Measurements from ENCODE around the gene DIP2B. TPM values are rescaled to one million over a fixed set of nuclear protein-coding genes. Genes with fewer than 3 reads are reported as not detected.
A peak's percentile ranks its signal among the peaks of the same experiment; 100 is the strongest.

The DIP2B gene
- total and polyA plus RNA-seq, 2 of the 13 experiments (the other 11 are each of a cell fraction or from before 2014, with no cell fraction given) = 32.1 to 35.8 TPM

DNA sequence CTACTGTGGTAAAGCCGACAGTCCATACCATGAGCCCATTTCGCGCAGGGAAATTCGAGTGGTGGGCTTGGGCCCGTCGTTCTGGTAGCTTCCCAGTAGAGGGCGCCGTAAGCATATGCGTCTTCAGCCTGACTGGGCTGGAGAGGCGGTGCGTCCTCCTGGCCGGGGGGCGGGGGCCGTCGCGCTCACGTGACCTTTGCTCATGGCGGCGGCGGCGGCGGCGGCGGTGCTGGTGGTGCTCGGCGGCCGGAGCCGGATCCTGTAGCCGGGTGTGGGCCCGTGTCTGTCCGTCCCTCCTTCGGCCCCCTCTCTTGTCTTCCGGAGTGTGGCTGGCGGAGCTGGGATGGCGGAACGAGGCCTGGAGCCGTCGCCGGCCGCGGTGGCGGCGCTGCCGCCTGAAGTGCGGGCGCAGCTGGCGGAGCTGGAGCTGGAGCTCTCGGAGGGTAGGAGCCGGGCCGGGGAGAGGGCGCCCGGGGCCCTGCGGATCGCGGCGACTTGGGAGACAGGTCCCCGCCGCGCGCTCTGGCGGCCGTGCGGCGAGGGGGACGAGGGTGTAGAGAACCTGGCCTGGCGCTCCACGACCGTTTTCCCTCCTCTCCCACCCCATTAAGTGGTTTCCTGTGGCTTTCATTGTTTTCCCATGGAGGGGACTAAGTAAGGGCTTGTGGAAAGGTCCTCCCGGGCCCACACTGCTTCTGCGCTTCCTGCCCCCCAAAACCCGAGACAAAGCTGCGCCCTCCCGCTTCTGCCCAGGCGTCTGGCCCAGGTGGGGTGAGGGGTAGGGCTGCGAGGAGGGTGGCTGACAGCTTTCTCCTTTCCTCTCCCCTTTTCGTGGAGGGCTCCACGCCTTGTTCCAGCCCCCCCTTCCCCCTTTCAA lies at the start of gene DIP2B (continued):
- TF ChIP-seq, protein P1, sequence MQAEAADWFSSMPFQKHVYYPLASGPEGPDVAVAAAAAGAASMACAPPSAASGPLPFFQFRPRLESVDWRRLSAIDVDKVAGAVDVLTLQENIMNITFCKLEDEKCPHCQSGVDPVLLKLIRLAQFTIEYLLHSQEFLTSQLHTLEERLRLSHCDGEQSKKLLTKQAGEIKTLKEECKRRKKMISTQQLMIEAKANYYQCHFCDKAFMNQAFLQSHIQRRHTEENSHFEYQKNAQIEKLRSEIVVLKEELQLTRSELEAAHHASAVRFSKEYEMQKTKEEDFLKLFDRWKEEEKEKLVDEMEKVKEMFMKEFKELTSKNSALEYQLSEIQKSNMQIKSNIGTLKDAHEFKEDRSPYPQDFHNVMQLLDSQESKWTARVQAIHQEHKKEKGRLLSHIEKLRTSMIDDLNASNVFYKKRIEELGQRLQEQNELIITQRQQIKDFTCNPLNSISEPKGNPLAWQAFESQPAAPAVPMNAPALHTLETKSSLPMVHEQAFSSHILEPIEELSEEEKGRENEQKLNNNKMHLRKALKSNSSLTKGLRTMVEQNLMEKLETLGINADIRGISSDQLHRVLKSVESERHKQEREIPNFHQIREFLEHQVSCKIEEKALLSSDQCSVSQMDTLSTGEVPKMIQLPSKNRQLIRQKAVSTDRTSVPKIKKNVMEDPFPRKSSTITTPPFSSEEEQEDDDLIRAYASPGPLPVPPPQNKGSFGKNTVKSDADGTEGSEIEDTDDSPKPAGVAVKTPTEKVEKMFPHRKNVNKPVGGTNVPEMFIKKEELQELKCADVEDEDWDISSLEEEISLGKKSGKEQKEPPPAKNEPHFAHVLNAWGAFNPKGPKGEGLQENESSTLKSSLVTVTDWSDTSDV (CRISPR knock-in tag; IDR thresholded peaks at IDR 0.05) = no peak
- no peak; the same call in 1 of the 2 replicates for TF ChIP-seq HDAC2 (CRISPR knock-in tag; IDR thresholded peaks at IDR 0.05)
- TF ChIP-seq, protein P2, sequence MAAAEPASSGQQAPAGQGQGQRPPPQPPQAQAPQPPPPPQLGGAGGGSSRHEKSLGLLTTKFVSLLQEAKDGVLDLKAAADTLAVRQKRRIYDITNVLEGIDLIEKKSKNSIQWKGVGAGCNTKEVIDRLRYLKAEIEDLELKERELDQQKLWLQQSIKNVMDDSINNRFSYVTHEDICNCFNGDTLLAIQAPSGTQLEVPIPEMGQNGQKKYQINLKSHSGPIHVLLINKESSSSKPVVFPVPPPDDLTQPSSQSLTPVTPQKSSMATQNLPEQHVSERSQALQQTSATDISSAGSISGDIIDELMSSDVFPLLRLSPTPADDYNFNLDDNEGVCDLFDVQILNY (CRISPR knock-in tag; conservative IDR thresholded peaks at IDR 0.05) = no peak
- peak; percentile 64; the same call in 1 of the 2 replicates for TF ChIP-seq SOX5 (CRISPR knock-in tag; IDR thresholded peaks at IDR 0.05; ENCODE audit: borderline replicate concordance)
- no peak for TF ChIP-seq ELF4 (CRISPR knock-in tag; IDR thresholded peaks at IDR 0.05; ENCODE audit: borderline replicate concordance)
- TF ChIP-seq TOPORS (CRISPR knock-in tag; IDR thresholded peaks at IDR 0.05) = peak; percentile 94
- TF ChIP-seq, protein P3, sequence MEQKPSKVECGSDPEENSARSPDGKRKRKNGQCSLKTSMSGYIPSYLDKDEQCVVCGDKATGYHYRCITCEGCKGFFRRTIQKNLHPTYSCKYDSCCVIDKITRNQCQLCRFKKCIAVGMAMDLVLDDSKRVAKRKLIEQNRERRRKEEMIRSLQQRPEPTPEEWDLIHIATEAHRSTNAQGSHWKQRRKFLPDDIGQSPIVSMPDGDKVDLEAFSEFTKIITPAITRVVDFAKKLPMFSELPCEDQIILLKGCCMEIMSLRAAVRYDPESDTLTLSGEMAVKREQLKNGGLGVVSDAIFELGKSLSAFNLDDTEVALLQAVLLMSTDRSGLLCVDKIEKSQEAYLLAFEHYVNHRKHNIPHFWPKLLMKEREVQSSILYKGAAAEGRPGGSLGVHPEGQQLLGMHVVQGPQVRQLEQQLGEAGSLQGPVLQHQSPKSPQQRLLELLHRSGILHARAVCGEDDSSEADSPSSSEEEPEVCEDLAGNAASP (CRISPR knock-in tag; IDR thresholded peaks at IDR 0.05; ENCODE audit: borderline replicate concordance) = no peak
- TF ChIP-seq REPIN1 (CRISPR knock-in tag; IDR thresholded peaks at IDR 0.05; ENCODE audit: borderline replicate concordance, low read depth) = peak; percentile 96
- TF ChIP-seq ZNF737 (CRISPR knock-in tag; IDR thresholded peaks at IDR 0.05; ENCODE audit: borderline replicate concordance) = no peak
- TF ChIP-seq, protein P4, sequence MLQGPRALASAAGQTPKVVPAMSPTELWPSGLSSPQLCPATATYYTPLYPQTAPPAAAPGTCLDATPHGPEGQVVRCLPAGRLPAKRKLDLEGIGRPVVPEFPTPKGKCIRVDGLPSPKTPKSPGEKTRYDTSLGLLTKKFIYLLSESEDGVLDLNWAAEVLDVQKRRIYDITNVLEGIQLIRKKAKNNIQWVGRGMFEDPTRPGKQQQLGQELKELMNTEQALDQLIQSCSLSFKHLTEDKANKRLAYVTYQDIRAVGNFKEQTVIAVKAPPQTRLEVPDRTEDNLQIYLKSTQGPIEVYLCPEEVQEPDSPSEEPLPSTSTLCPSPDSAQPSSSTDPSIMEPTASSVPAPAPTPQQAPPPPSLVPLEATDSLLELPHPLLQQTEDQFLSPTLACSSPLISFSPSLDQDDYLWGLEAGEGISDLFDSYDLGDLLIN (CRISPR knock-in tag; IDR thresholded peaks at IDR 0.05; ENCODE audit: borderline replicate concordance) = no peak
- TF ChIP-seq, protein P5, sequence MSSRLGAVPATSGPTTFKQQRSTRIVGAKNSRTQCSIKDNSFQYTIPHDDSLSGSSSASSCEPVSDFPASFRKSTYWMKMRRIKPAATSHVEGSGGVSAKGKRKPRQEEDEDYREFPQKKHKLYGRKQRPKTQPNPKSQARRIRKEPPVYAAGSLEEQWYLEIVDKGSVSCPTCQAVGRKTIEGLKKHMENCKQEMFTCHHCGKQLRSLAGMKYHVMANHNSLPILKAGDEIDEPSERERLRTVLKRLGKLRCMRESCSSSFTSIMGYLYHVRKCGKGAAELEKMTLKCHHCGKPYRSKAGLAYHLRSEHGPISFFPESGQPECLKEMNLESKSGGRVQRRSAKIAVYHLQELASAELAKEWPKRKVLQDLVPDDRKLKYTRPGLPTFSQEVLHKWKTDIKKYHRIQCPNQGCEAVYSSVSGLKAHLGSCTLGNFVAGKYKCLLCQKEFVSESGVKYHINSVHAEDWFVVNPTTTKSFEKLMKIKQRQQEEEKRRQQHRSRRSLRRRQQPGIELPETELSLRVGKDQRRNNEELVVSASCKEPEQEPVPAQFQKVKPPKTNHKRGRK (CRISPR knock-in tag; IDR thresholded peaks at IDR 0.05) = no peak
- peak; percentile 65 for TF ChIP-seq CCDC6 (CRISPR knock-in tag; IDR thresholded peaks at IDR 0.05)
- no peak for TF ChIP-seq ARNT2 (CRISPR knock-in tag; IDR thresholded peaks at IDR 0.05; ENCODE audit: low read depth)
- no peak for TF ChIP-seq ZNF674 (CRISPR knock-in tag; IDR thresholded peaks at IDR 0.05; ENCODE audit: low read depth)
- TF ChIP-seq ZFP82 (CRISPR knock-in tag; IDR thresholded peaks at IDR 0.05; ENCODE audit: borderline replicate concordance) = no peak
- peak; percentile 70 for TF ChIP-seq ZNF709 (CRISPR knock-in tag; IDR thresholded peaks at IDR 0.05)
- TF ChIP-seq RFXAP (CRISPR knock-in tag; IDR thresholded peaks at IDR 0.05; ENCODE audit: borderline replicate concordance) = no peak; the same call in 1 of the 2 replicates
- no peak for TF ChIP-seq BRCA1 (CRISPR knock-in tag; IDR thresholded peaks at IDR 0.05)
- TF ChIP-seq, protein P6, sequence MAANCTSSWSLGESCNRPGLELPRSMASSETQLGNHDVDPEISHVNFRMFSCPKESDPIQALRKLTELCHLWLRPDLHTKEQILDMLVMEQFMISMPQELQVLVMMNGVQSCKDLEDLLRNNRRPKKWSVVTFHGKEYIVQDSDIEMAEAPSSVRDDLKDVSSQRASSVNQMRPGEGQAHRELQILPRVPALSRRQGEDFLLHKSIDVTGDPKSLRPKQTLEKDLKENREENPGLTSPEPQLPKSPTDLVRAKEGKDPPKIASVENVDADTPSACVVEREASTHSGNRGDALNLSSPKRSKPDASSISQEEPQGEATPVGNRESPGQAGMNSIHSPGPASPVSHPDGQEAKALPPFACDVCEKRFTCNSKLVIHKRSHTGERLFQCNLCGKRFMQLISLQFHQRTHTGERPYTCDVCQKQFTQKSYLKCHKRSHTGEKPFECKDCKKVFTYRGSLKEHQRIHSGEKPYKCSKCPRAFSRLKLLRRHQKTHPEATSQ (CRISPR knock-in tag; IDR thresholded peaks at IDR 0.05; ENCODE audit: borderline replicate concordance) = peak; percentile 71; the same call in 1 of the 2 replicates
